SIG-M5 (cell line): ENCODE results near the gene APOL4.
"Not testable (repeated sequence)": the region's sequence is repeated elsewhere in the genome, so short reads cannot be mapped to it uniquely, and the experiment has no call there.

Experiments used
- DNase-seq: peaks from one replicate; lab custom pipeline; 2025; lab: John Stamatoyannopoulos, UW

The APOL4 gene

GRCh38 chr22:36153501-36154422 is 47.8 kb downstream of the APOL4 start:
- no peak for DNase-seq

- DNase-seq = not testable (repeated sequence)
Measured at GRCh38 chr22:36152821-36153220, 48.8 kb downstream of the APOL4 start.

- no peak for DNase-seq
Measured at GRCh38 chr22:36152088-36152487, 49.5 kb downstream of the APOL4 start.

DNA sequence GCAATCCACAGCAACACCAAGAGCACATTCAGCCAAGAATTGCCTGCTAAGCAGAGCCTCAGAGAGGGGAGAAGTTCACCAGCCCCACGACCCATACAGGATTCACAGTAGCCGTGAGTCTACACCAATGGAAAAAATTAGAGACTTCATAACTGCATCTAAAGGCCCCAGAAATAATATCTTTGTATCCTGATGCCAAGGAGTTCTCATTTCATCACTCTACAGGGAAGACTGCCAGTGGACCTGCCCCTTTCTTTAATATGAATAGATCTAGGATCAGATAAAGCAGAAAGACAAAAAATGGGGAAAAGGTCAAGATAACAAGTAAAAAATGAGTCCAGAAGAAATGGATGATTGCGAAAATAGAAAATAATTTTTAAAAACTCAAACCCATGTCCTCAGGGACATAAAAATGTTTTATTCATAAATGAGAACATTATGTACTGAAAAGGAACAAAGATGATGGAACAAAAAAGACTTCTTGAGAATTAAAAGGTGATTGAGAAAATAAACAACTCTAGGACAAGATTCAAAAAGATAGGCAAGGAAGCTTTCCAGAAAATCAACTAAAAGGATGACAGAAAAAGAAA is 50.5 kb downstream of the APOL4 start:
- DNase-seq = no peak

GRCh38 chr22:36149441-36149840 is 52.2 kb downstream of the APOL4 start:
- no peak for DNase-seq

GRCh38 chr22:36148411-36148810 is 53.2 kb downstream of the APOL4 start:
- no peak for DNase-seq

DNA sequence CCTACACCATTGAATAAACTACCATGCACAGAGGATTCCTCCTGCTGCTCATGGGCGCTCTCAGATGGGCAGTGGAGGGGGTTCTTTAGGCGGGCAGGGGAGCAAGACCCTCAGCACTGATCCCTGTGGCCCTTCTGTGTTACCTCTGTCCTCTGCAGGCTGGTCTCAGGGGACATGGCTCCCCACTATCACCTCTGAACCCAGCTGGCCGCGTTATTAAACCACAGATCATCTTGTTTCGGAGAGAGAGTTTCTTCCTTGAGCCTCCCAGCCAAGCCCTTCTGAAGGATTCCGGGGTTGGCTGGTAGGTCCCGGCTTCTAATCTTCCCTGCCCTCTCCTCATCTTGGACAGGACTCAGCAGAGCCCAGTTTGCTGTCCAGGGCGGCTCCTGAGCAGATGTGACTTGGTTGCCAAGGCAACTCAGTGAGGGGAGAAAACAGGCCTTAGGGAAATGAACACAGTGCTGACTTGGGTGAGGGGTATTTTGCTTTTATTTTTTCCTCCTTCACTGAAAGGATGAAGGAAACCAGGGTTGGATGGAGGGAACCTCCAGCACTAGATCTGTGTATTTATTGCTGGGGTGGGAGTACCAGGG is 54.3 kb downstream of the APOL4 start:
- no peak for DNase-seq

DNA sequence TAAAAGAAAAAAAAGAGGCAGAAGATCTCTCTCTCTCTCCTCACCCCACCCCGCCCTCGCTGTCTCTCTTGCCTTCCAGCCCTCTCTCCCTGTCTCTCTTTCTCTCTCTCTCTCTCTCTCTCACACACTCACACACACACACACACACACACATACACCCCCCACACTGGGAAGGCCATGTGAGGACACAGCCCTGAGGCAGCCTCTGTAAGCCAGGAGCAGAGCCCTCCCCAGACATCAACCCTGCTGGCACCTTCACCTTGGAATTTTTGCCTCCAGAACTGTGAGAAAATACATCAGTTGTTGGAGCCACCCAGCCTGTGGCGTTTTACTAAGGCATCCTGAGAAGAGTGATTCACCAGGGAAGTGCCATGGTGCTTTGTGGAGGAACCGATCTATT is 55.7 kb downstream of the APOL4 start:
- DNase-seq = no peak

- no peak for DNase-seq
Measured at GRCh38 chr22:36144886-36145541, 56.6 kb downstream of the APOL4 start.

GRCh38 chr22:36143956-36144355 is 57.7 kb downstream of the APOL4 start:
- DNase-seq = no peak

GRCh38 chr22:36143066-36143815 is 58.4 kb downstream of the APOL4 start:
- no peak for DNase-seq

- DNase-seq = no peak
Measured at GRCh38 chr22:36141481-36141880, 60.1 kb downstream of the APOL4 start.
